ENCODE results near the gene PRKN. TPM values are rescaled to one million over a fixed set of nuclear protein-coding genes. Genes with fewer than 3 reads are reported as not detected.

PRKN gene
- total RNA-seq, 1 experiment from 2014 or later: 2.0 TPM

- Histone ChIP-seq H3K4ac (ENCODE audit: low read depth, low read length) (no peak overlapping the region), H3K4me2 (ENCODE audit: insufficient read depth, insufficient read length, low read length) (no peak overlapping the region), H3K14ac (ENCODE audit: insufficient read depth, low read length) (no peak overlapping the region), H3K79me1 (ENCODE audit: insufficient read depth, low read depth, low read length, poor library complexity, severe bottlenecking) (no peaks in the 10 kb centered on the region), H4K91ac (ENCODE audit: insufficient read length, low read depth, low read length) (no peak overlapping the region), H4K5ac (ENCODE audit: insufficient read length, low read depth, low read length) (no peak overlapping the region), H2AFZ (ENCODE audit: low read length) (no peak overlapping the region), H2BK5ac (ENCODE audit: insufficient read length, low read length) (no peak overlapping the region), H4K20me1 (ENCODE audit: control insufficient read depth, insufficient read depth, insufficient read length) (no peaks in the 10 kb centered on the region), H3K9ac (ENCODE audit: extremely low read depth, insufficient read length, low read length) (no peak overlapping the region), H3K56ac (ENCODE audit: insufficient read length, low read depth, low read length) (no peak overlapping the region), H3K9me3 (ENCODE audit: control insufficient read depth, low read depth, low read length) (no peaks in the 10 kb centered on the region), H3K27me3 (ENCODE audit: insufficient read depth, low read length) (no peaks in the 10 kb centered on the region), H3T11ph (ENCODE audit: low read length) (no peak overlapping the region), H4K8ac (replicated peaks; ENCODE audit: insufficient read length, low read depth, low read length) (no peak overlapping the region), H2BK15ac (ENCODE audit: low read depth, low read length) (no peak overlapping the region), H2BK120ac (ENCODE audit: low read depth, low read length, poor library complexity, severe bottlenecking) (no peak overlapping the region), H2AK5ac (ENCODE audit: insufficient read length, low read length) (no peak overlapping the region), H3K79me2 (ENCODE audit: insufficient read depth, low read length) (no peaks in the 10 kb centered on the region), H3K23me2 (ENCODE audit: insufficient read length, low read depth, low read length, poor library complexity, severe bottlenecking) (no peaks in the 10 kb centered on the region), H2BK20ac (ENCODE audit: low read depth, low read length, poor library complexity, severe bottlenecking) (no peak overlapping the region), H3K18ac (ENCODE audit: insufficient read length, low read depth, low read length) (no peak overlapping the region), H3K27ac (ENCODE audit: insufficient read length, low read depth, low read length) (no peak overlapping the region), H3K4me1 (ENCODE audit: insufficient read depth, low read length) (no peaks in the 10 kb centered on the region), H2BK12ac (ENCODE audit: insufficient read length, low read depth, low read length) (no peak overlapping the region), H3K23ac (ENCODE audit: insufficient read length, low read depth, low read length) (no peak overlapping the region)
- no CpG with 5 or more reads among the region's 11 CpGs for WGBS (ENCODE audit: extremely low coverage, insufficient read length, low lambda C conversion rate)
- no peak for DNase-seq
- H3K36me3 Mint-ChIP-seq (ENCODE audit: insufficient read depth in 1 of 3, low read depth in 3 of 3): no peaks in the 10 kb centered on the region
- H3K27me3 Mint-ChIP-seq (ENCODE audit: low read depth): no peaks in the 10 kb centered on the region
- H3K27ac Mint-ChIP-seq: no peak overlapping the region
- no peaks in the 10 kb centered on the region for H3K4me1 Mint-ChIP-seq
- no peaks in the 10 kb centered on the region; a peak in 1 of 5 replicates for H3K9me3 Mint-ChIP-seq
- no peak for TF ChIP-seq CTCF (conservative IDR thresholded peaks at IDR 0.05)
- no peak overlapping the region for H3K4me3 Mint-ChIP-seq
Observed at GRCh38 chr6:162092816-162093502, 634.6 kb downstream of the PRKN start.
